Lower lobe of right lung (tissue), 2 donors: ENCODE results near the gene TMEM248. TPM values are rescaled to one million over a fixed set of nuclear protein-coding genes. Genes with fewer than 3 reads are reported as not detected.
"Not testable (repeated sequence)": the region's sequence is repeated elsewhere in the genome, so short reads cannot be mapped to it uniquely, and the experiment has no call there.

Experiments used
- ATAC-seq, 2 donors: fragments of 200-7000 bp; cut with Tn5 transposase; one replicate each; pipeline ENCODE4 v1.9.1; 2020 to 2022; ENCODE audit warnings: mild to moderate bottlenecking in 2 of 2, moderate library complexity in 2 of 2
- DNase-seq: peaks from one replicate; pipeline ENCODE4 v3.0.0-alpha.2; 2020
- H3K27ac ChIP-seq: fragments of 200-600 bp; one replicate; pipeline ENCODE4 v1.8.0; 2022
- H3K27me3 ChIP-seq: fragments of 200-600 bp; one replicate; pipeline ENCODE4 v1.8.0; 2022; ENCODE audit warnings: low read depth
- H3K36me3 ChIP-seq: fragments of 200-600 bp; one replicate; pipeline ENCODE4 v1.8.0; 2022; ENCODE audit warnings: mild to moderate bottlenecking
- H3K4me1 ChIP-seq: fragments of 200-600 bp; one replicate; pipeline ENCODE4 v1.8.0; 2022
- H3K4me3 ChIP-seq: fragments of 200-600 bp; one replicate; pipeline ENCODE4 v1.8.0; 2022; ENCODE audit warnings: mild to moderate bottlenecking
- H3K9me3 ChIP-seq: fragments of 200-600 bp; one replicate; pipeline ENCODE4 v1.8.0; 2022
- intact Hi-C: fragments of 100-400 bp; cut with DNase I; formaldehyde crosslinking; loops from one replicate; pipeline ENCODE4 v1.11.0; 2022
- total RNA-seq: library from RNA; stranded (reverse); fragmentation: NEBNext Ultra II Directional; extraction: Animal tissue kit (Norgen Biotek cat#: 25700); gene quantifications from one replicate; pipeline ENCODE4 v1.2.1, GENCODE V29; 2021
- TF ChIP-seq, protein P1 (sequence below): fragments of 200-600 bp; IDR thresholded peaks from one replicate; pipeline ENCODE4 v1.8.0; 2022; ENCODE audit warnings: antibody characterized with exemption, mild to moderate bottlenecking
- donor health status: DM: no; HTN: yes; CAD: no; lungs with severe emphysema.

TMEM248 gene
- total RNA-seq, 1 donor from 2014 or later = 103 TPM

DNA sequence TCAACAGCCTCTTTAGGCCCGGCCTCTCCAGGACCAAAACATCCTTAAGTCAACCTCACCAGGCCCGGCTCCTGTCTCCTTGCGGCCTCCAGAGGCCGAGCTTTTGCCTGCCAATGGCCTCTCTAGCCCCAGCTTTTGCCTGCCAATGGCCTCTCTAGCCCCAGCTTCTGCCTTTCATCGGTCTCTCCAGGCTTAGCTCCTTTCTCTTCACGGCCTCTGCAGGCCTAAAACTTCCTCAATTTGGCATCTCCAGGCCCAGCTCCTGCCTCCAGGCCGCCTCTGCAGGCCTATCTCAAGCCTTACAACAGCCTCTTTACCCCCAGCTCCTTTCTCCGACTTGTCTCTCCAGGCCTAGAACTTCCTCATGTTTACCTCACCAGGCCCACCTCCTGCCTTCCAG, 15.7 kb upstream of the TMEM248 start:
- H3K27ac ChIP-seq = no peak overlapping the region
- no peaks in the 10 kb centered on the region for H3K9me3 ChIP-seq
- ATAC-seq (no peak), DNase-seq (no peak)
- peaks cover 14% of the 10 kb centered on the region for H3K36me3 ChIP-seq
- no peaks in the 10 kb centered on the region for H3K4me1 ChIP-seq
- TF ChIP-seq, protein P1, sequence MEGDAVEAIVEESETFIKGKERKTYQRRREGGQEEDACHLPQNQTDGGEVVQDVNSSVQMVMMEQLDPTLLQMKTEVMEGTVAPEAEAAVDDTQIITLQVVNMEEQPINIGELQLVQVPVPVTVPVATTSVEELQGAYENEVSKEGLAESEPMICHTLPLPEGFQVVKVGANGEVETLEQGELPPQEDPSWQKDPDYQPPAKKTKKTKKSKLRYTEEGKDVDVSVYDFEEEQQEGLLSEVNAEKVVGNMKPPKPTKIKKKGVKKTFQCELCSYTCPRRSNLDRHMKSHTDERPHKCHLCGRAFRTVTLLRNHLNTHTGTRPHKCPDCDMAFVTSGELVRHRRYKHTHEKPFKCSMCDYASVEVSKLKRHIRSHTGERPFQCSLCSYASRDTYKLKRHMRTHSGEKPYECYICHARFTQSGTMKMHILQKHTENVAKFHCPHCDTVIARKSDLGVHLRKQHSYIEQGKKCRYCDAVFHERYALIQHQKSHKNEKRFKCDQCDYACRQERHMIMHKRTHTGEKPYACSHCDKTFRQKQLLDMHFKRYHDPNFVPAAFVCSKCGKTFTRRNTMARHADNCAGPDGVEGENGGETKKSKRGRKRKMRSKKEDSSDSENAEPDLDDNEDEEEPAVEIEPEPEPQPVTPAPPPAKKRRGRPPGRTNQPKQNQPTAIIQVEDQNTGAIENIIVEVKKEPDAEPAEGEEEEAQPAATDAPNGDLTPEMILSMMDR = no peak
- intact Hi-C loops = no loop called here
- H3K4me3 ChIP-seq = no peak overlapping the region
- no peaks in the 10 kb centered on the region for H3K27me3 ChIP-seq

DNA sequence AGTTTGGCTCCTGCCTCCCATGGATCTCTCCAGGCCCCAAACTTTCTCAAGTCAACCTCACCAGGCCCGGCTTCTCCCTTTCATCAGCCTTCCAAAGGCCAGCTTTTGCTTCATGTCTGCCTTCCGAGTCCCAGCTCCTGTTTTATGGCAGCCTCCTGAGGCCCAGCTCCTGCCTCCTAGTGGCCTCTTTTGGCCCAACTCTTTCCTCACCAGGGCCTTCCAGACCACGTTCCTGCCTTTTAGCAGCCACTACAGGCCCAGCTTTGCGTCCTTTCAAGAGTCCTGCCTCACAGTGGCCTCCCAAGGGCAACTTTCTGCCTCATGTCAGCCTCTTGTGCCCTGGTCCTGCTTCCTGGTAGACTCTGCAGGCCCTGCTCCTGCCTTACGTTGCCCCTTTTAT, 15.3 kb upstream of the TMEM248 start:
- no peak overlapping the region for H3K27ac ChIP-seq
- ATAC-seq (no peak), DNase-seq (no peak)
- intact Hi-C loops = no loop called here
- H3K36me3 ChIP-seq = peaks cover 12% of the 10 kb centered on the region
- H3K4me3 ChIP-seq = no peak overlapping the region
- no peaks in the 10 kb centered on the region for H3K9me3 ChIP-seq
- H3K4me1 ChIP-seq = no peaks in the 10 kb centered on the region
- TF ChIP-seq, protein P1 = no peak
- H3K27me3 ChIP-seq = no peaks in the 10 kb centered on the region

DNA sequence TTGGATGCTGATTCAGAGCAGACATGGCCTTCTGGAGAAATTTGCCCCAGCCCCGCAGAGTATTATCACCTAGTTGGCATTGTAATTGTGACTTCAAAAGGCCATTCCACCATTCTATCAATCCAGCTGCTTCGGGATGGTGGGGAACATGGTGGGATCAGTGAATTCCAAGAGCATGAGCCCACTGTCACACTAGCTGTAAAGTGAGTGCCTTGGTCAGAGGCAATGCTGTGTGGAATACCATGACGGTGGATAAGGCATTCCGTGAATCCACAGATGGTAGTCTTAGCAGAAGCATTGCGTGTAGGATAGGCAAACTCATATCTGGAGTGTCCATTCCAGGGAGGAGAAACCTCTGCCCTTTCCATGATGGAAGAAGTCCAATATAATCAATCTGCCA, 13.3 kb upstream of the TMEM248 start:
- H3K9me3 ChIP-seq = no peaks in the 10 kb centered on the region
- no peak for ATAC-seq

DNA sequence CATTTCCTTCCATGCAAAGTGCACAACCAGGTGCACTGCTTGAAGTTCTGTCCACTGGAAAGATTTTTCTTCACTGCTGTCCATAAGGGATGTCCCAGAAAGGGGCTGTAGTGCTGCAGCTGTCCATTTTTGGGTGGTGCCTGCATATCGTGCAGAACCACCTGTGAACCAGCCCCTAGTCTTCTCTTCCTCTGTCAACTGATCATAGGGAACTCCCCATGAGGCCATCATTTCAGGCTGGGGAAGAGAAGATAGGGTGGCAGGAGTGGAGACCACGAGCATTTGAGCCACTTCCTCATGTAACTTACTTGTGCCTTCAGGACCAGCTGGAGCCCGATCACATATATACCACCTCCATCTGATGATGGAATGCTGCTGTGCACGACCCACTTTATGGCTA, 12.4 kb upstream of the TMEM248 start:
- H3K9me3 ChIP-seq, H3K27me3 ChIP-seq, H3K4me3 ChIP-seq, H3K36me3 ChIP-seq, H3K27ac ChIP-seq, DNase-seq, ATAC-seq, H3K4me1 ChIP-seq, intact Hi-C loops: not testable (repeated sequence)

More for the DNA sequence above, 13.3 kb upstream of the TMEM248 start:
- H3K4me3 ChIP-seq = no peak overlapping the region
- H3K36me3 ChIP-seq = no peaks in the 10 kb centered on the region
- DNase-seq = no peak
- no peak overlapping the region for H3K27ac ChIP-seq
- intact Hi-C loops = no loop called here
- no peaks in the 10 kb centered on the region for H3K27me3 ChIP-seq
- TF ChIP-seq, protein P1 = no peak
- H3K4me1 ChIP-seq = no peaks in the 10 kb centered on the region

DNA sequence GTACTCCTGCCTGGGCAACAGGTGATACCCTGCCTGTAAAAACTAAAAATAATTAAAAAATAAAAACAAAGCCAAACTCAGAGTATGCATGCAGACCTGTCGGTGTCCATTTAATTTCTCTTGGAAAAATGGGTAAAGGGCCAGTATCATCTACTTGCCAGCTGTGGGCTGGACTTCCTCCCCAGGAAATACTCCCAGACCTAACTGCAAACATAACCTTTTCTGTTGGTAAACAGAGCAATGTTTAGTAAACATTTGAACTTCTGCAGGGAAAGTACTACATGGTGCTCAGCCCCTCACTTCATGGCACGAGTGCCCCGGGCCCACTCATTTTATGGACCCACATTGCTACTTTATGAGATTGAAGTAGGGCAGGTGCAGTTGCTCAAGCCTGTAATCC, 10.2 kb upstream of the TMEM248 start:
- DNase-seq = no peak
- no peaks in the 10 kb centered on the region for H3K4me1 ChIP-seq
- H3K36me3 ChIP-seq = no peaks in the 10 kb centered on the region
- no peak for ATAC-seq
- TF ChIP-seq, protein P1 = no peak
- no peak overlapping the region for H3K27ac ChIP-seq
- no peaks in the 10 kb centered on the region for H3K27me3 ChIP-seq
- no peaks in the 10 kb centered on the region for H3K9me3 ChIP-seq
- intact Hi-C loops = no loop called here
- no peak overlapping the region for H3K4me3 ChIP-seq

DNA sequence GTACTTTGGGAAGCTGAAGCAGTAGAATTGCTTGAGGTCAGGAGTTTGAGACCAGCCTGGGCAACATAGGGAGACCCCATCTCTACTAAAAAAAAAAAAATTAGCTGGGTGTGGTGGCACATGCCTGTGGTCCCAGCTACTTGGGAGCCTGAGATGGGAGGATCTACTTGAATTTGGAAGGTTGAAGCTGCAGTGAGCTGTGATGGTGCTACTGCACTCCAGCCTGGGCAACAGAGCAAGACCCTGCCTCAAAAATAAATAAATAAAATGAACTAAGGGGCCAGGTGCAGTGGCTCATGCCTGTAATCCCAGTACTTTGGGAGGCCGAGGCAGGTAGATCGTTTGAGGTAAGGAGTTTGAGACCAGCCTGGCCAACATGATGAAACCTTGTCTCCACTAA, 9.8 kb upstream of the TMEM248 start:
- H3K4me1 ChIP-seq, H3K36me3 ChIP-seq, DNase-seq, H3K27ac ChIP-seq, H3K4me3 ChIP-seq, ATAC-seq, H3K9me3 ChIP-seq, H3K27me3 ChIP-seq, intact Hi-C loops: not testable (repeated sequence)

DNA sequence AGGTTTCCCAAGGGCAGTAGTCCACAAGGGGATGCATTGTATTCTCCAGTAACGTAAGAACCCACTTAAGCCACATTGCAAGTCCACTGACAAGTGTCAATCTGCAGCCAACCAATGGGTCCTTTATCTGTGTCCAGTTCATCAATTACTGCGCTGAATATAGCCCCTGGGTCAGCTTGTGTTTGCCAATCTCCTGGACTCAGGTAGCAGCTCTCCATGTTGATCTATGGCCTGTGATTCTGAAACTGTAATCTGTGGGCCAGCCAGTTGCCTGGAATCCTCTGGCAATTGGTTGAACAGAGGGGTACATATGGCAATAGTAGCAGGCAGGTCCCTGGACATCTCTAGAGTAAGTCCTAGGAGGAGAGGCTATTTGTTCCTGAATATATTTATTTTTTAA, 8.8 kb upstream of the TMEM248 start:
- Histone ChIP-seq H3K4me3 (no peak overlapping the region), H3K36me3 (no peaks in the 10 kb centered on the region), H3K9me3 (no peaks in the 10 kb centered on the region), H3K27me3 (no peaks in the 10 kb centered on the region), H3K4me1 (no peaks in the 10 kb centered on the region), H3K27ac (no peak overlapping the region)
- no peak for ATAC-seq
- TF ChIP-seq, protein P1 = no peak
- intact Hi-C loops = no loop called here
- no peak for DNase-seq
